BE2C (cell line): ENCODE results near the gene JAZF1.

Source experiments
- DNase-seq: peaks from one replicate; pipeline ENCODE4 v3.0.0-alpha.2; 2020
- H3K27me3 ChIP-seq: fragments of 250-450 bp; sonication (Bioruptor Pico); 2 replicates; pipeline ENCODE4 v1.5.1; 2020; ENCODE audit warnings: mild to moderate bottlenecking
- H3K36me3 ChIP-seq: fragments of 250-450 bp; sonication (Bioruptor Pico); 2 replicates; pipeline ENCODE4 v1.5.1; 2020; ENCODE audit warnings: mild to moderate bottlenecking
- H3K4me1 ChIP-seq: fragments of 250-450 bp; sonication (Bioruptor Pico); 2 replicates; pipeline ENCODE4 v1.5.1; 2020
- H3K4me3 ChIP-seq: 2 replicates; pipeline ENCODE4 v1.5.1; 2011; ENCODE audit warnings: low read depth, low read length
- H3K9me3 ChIP-seq: fragments of 250-450 bp; sonication (Bioruptor Pico); 2 replicates; pipeline ENCODE4 v1.5.1; 2020
- CTCF ChIP-seq: IDR thresholded peaks from 2 replicates; pipeline ENCODE4 v1.5.1; 2012; ENCODE audit warnings: mild to moderate bottlenecking, low read depth, low read length

Gene JAZF1

GRCh38 chr7:27960415-27960814 is 220.2 kb downstream of the JAZF1 start:
- H3K4me1 ChIP-seq, result peaks cover 6% of the 10 kb centered on the region
- no peak for DNase-seq
- H3K36me3 ChIP-seq, result no peaks in the 10 kb centered on the region
- no peaks in the 10 kb centered on the region for H3K9me3 ChIP-seq
- no peak overlapping the region for H3K4me3 ChIP-seq
- H3K27me3 ChIP-seq, result no peaks in the 10 kb centered on the region
- TF ChIP-seq CTCF, result no peak

GRCh38 chr7:27958933-27959548 is 221.6 kb downstream of the JAZF1 start:
- no peaks in the 10 kb centered on the region for H3K27me3 ChIP-seq
- no peaks in the 10 kb centered on the region for H3K9me3 ChIP-seq
- no peaks in the 10 kb centered on the region; the same call in 1 of the 2 replicates for H3K36me3 ChIP-seq
- peaks cover 6% of the 10 kb centered on the region for H3K4me1 ChIP-seq
- TF ChIP-seq CTCF, result no peak
- H3K4me3 ChIP-seq, result no peak overlapping the region
- no peak for DNase-seq

GRCh38 chr7:27955596-27955995 is 225.0 kb downstream of the JAZF1 start:
- Histone ChIP-seq H3K4me1 (no peaks in the 10 kb centered on the region), H3K36me3 (no peaks in the 10 kb centered on the region; the same call in 1 of the 2 replicates), H3K4me3 (no peak overlapping the region), H3K9me3 (no peaks in the 10 kb centered on the region), H3K27me3 (no peaks in the 10 kb centered on the region)
- TF ChIP-seq CTCF, result no peak
- no peak for DNase-seq

- H3K36me3 ChIP-seq, result no peaks in the 10 kb centered on the region; the same call in 1 of the 2 replicates
- no peaks in the 10 kb centered on the region for H3K4me1 ChIP-seq
- H3K4me3 ChIP-seq, result no peak overlapping the region
- TF ChIP-seq CTCF, result no peak
- H3K9me3 ChIP-seq, result no peaks in the 10 kb centered on the region
- no peak for DNase-seq
- H3K27me3 ChIP-seq, result no peaks in the 10 kb centered on the region
Measured at GRCh38 chr7:27955011-27955410, 225.6 kb downstream of the JAZF1 start.

- no peak for TF ChIP-seq CTCF
- Histone ChIP-seq H3K27me3 (no peaks in the 10 kb centered on the region), H3K4me1 (peaks cover 2% of the 10 kb centered on the region), H3K9me3 (no peaks in the 10 kb centered on the region), H3K4me3 (no peak overlapping the region), H3K36me3 (no peaks in the 10 kb centered on the region; the same call in 1 of the 2 replicates)
- no peak for DNase-seq
Measured at GRCh38 chr7:27953777-27954176, 226.8 kb downstream of the JAZF1 start.

GRCh38 chr7:27953361-27953760 is 227.2 kb downstream of the JAZF1 start:
- Histone ChIP-seq H3K4me3 (no peak overlapping the region), H3K4me1 (peaks cover 4% of the 10 kb centered on the region), H3K9me3 (no peaks in the 10 kb centered on the region), H3K27me3 (no peaks in the 10 kb centered on the region), H3K36me3 (no peaks in the 10 kb centered on the region; the same call in 1 of the 2 replicates)
- no peak for DNase-seq
- no peak for TF ChIP-seq CTCF
